Measurements from ENCODE around the gene METTL26.

METTL26 gene

DNA sequence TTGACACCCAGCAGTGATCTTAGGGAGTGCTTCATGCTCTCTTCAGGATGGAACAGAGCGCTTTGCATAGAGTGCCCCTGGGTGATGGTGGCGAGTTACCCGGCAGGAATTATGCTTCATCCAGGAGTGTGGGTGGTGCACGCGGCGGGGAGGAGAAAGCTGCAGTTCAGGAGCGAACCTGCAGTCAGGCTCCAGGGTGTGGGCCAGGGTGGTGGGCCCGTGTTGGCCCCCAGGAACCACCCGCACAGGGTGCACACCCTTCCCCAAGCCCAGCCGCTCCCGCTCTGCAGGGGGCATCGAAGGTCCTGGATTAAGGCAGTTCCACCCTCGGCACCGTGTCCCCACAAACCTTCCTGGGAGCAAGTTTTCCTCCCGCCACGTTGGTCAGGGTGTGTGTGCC lies 42.3 kb downstream of the METTL26 start:
- no peak for DNase-seq

DNA sequence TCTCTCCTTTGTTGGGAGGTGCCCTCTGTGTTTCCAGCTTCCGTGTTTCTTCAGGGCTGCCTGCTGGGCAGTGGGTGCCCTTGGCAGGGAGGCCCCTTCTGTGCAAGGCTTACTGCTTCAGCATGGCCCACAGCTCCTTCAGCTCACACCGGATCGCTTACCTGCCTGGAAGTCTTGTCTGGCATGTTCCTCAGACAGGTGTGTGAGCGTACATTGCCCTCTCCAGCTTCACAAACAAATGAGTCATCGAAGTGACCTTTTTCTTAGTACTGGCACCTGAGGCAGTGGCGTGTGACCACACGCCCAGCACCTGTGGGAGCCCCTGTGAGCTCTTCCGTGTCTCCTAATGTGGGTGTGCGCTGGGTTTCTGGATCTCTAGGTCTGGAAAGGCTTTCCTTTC lies 42.7 kb downstream of the METTL26 start:
- no peak for DNase-seq

GRCh38 chr16:592518-593306 lies 43.4 kb downstream of the METTL26 start:
- DNase-seq = no peak

DNA sequence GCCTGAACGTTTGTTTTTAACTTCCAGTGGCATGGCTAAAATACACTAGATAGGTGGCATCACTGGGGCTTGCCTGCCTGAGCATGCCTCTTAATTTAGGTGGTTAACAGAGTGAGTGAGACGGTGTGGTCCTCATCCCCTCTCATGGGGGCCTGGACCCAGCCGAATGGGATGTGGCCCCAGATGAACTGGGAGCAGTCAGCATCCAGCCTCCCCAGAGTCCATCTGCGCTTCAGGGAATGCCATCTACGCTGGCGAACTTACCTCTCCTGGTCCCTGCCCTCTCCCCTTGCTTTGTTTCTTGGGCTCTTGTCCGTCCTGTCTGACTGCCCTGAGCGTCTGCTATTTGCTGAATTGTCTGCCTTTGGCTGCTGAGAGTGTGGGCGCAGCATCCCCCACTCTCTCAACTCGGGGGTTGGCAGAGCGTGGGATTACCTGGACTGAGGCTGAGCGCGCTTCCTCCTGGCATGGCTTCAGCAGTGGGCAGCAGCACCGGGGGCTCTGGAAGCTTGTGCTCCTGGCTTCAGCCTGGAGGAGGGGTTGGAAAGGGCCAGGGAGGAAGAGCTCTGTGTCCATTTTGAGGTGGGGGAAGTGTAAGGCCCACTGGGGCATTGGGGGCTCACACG lies 44.1 kb downstream of the METTL26 start:
- DNase-seq = no peak

DNA sequence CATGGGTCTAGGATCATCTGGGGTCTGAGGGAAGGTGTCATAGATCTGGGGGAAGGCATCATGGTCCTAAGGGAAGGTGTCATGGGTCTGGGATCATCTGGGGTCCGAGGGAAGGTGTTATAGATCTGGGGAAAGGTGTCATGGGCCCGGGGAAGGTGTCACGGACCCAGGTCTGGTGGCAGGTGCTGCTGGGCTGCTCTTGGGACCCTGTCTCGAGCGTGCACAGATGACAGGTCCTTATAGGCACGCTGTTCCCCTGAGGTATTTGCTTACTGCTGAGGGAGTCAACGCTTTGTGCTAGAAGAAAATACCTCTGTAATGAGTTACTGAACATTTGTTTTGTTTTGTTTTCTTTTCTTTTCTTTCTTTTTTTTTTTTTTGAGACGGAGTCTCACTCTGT lies 44.9 kb downstream of the METTL26 start:
- DNase-seq = no peak

DNA sequence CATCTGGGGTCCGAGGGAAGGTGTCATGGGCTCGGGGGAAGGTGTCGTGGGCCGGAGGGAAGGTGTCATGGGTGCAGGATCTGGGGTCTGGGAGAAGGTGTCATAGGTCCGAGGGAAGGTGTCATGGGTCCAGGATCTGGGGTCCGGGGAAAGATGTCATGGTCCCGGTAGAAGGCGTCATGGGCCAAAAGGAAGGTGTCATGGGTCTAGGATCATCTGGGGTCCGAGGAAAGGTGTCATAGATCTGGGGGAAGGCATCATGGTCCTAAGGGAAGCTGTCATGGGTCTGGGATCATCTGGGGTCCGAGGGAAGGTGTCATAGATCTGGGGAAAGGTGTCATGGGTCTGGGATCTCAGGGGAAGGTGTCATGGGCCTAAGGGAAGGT lies 45.3 kb downstream of the METTL26 start:
- no peak for DNase-seq

DNA sequence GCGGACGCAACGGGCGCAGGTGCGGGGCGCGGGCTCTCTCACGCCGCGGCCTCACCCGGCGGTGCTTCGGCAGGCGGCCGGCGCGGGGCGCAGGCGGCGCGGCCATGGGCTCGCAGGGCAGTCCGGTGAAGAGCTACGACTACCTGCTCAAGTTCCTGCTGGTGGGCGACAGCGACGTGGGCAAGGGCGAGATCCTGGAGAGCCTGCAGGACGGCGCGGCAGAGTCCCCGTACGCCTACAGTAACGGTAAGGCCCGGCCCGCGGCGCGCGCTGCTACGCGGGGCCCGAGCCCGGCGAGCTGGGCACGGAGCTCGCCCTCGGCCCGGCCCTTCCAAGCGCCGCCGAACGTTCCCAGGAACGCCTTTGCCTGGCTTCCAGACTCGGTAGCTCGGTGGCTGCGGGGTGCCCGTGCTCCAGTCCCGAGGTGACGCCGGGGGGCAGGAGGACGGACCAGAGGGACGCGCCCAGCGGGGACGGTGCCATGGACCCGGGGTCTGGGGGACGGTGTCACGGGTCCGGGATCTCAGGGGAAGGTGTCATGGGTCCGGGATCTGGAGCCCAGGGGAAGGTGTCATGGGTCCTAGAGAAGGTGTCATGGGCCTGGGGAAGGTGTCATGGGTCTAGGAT lies 45.8 kb downstream of the METTL26 start:
- DNase-seq = no peak

- DNase-seq = peak; percentile 99
Measured at GRCh38 chr16:589658-590187, 46.4 kb downstream of the METTL26 start, which contains the start of gene RAB40C. RAB40C (plus strand) TSS chr16:590066; CDS start chr16:590292, 226 bp downstream.

GRCh38 chr16:588889-589657 lies 47.0 kb downstream of the METTL26 start:
- peak; percentile 100 for DNase-seq

GRCh38 chr16:588639-588888 lies 47.5 kb downstream of the METTL26 start:
- DNase-seq = peak; percentile 70

- DNase-seq = no peak
Measured at GRCh38 chr16:586645-587590, 49.2 kb downstream of the METTL26 start.

DNA sequence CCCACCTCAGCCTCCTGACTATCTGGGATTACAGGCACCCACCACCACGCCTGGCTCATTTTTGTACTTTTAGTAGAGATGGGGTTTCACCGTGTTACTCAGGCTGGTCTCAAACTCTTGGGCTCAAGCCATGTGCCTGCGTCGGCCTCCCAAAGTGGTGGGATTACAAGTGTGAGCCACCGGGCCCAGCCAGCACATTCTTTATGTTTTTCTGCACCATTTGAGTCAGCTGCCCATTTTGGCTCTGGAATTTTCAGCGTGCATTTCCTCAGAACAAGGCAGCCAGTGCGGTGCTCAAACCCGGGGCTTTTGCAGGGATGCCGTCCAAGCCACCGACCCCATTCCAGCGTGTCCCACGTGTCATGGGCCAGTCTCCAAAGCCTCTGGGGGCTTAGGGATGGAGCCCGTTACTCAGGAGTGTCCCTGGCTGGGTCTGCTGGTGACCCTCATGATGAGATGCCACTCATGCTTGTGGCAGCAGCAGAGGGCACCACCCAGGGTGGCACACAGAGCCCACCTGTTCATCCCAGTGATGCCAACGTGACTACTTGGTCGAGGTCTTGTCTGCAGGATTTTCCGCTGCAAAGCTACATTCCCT lies 50.0 kb downstream of the METTL26 start:
- DNase-seq = no peak

DNA sequence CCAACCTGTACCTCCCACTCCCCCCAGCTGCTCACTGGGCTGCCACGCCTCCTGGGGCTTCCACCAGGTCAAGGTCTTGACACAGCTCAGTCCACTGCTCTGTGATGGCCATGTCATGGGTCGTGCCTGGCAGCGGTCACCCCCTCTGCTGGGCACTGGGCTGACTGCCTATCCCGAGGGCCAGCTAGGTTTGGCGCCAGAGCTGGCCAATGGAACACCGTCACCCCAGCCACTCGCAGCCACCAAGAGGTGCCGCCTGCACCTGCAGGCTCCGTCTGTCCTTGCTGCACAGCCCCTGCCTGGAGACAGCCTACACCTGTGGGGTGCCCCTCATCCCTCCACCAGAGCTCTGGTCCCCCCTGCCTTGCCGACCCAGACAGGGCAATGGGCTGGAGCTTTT lies 50.8 kb downstream of the METTL26 start:
- no peak for DNase-seq

All from right forelimb (tissue), 1 donor.